Measurements from ENCODE around the gene CCR1. TPM values are rescaled to one million over a fixed set of nuclear protein-coding genes. Genes with fewer than 3 reads are reported as not detected.

The CCR1 gene
- total and polyA plus RNA-seq, 4 donors: 1.4 to 10.7 (median 5.2) TPM

DNA sequence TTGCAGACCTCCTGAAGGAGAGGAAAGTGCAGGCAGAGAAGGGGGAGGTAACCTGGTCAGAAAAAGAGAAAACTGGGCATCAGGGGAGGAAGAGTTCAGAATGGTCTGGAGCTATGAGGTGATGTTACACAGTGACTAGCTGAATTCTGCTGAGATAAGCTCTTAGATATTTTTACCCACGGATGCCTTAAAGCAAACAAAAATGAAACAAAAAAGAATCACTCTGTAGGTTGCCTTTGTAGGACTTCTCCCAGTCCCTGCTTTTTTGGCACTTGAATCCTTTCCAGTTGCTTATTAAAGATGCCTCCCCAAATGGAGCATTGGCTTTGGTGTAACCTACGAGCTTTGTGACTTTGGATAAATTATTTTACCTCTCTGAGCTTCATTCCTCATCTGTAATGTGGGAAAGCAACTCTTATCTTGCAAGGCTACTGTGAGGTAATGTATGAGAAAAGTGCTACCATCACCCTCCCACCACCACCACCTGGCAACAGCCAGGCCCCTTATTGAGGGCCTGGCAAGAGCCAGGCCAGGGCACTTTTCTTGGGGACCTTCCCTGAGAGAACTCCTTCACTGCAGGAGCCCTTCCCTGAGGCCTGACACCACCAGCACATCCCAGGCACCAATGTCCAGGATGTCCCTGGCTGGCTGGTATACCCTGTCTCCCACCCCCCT lies 2.7 kb downstream of the CCR1 start (continued):
- TF ChIP-seq, protein P1, sequence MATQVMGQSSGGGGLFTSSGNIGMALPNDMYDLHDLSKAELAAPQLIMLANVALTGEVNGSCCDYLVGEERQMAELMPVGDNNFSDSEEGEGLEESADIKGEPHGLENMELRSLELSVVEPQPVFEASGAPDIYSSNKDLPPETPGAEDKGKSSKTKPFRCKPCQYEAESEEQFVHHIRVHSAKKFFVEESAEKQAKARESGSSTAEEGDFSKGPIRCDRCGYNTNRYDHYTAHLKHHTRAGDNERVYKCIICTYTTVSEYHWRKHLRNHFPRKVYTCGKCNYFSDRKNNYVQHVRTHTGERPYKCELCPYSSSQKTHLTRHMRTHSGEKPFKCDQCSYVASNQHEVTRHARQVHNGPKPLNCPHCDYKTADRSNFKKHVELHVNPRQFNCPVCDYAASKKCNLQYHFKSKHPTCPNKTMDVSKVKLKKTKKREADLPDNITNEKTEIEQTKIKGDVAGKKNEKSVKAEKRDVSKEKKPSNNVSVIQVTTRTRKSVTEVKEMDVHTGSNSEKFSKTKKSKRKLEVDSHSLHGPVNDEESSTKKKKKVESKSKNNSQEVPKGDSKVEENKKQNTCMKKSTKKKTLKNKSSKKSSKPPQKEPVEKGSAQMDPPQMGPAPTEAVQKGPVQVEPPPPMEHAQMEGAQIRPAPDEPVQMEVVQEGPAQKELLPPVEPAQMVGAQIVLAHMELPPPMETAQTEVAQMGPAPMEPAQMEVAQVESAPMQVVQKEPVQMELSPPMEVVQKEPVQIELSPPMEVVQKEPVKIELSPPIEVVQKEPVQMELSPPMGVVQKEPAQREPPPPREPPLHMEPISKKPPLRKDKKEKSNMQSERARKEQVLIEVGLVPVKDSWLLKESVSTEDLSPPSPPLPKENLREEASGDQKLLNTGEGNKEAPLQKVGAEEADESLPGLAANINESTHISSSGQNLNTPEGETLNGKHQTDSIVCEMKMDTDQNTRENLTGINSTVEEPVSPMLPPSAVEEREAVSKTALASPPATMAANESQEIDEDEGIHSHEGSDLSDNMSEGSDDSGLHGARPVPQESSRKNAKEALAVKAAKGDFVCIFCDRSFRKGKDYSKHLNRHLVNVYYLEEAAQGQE (IDR thresholded peaks at IDR 0.05): no peak
- TF ChIP-seq HNF4A (conservative IDR thresholded peaks at IDR 0.05): no peak

DNA sequence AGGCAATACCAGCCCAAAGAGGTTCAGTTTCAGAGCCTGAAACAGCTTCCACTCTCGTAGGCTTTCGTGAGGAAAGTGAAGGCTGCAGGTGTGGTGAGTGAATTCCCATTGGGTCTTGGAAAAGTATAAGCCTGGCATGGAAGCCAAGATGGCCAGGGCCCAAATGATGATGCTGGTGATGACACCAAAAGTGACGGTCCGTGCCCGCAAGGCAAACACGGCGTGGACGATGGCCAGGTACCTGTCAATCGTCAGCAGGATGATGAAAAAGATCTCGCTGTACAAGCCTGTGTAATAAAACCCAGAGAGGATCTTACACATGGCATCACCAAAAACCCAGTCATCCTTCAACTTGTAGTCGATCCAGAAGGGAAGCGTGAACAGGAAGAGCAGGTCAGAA lies 4.4 kb downstream of the CCR1 start:
- 94% methylated on average over 12 of the region's 12 CpGs for WGBS
- Histone ChIP-seq H3K4me1 (ENCODE audit: control insufficient read depth in 4 of 4, insufficient read depth in 4 of 4, low read length in 3 of 4) (no peaks in the 10 kb centered on the region), H3K9ac (ENCODE audit: low read depth in 1 of 2, low read length in 2 of 2) (no peak overlapping the region), H3K9me3 (ENCODE audit: control insufficient read depth in 4 of 4, low read length in 3 of 4) (no peaks in the 10 kb centered on the region), H3K27ac (ENCODE audit: low read depth in 1 of 2, low read length in 2 of 2) (no peak overlapping the region), H3K27me3 (ENCODE audit: control insufficient read depth in 4 of 4, insufficient read depth in 4 of 4, low read length in 3 of 4) (no peaks in the 10 kb centered on the region), H3K36me3 (ENCODE audit: control insufficient read depth in 4 of 4, insufficient read depth in 3 of 4, low read depth in 1 of 4, low read length in 3 of 4) (peaks cover 0 to 1% (median 0%) of the 10 kb centered on the region in 4 donors), H3K4me3 (ENCODE audit: low read depth in 1 of 3, low read length in 3 of 3) (no peak overlapping the region)
- no peak for TF ChIP-seq HNF4A (conservative IDR thresholded peaks at IDR 0.05)
- no peak for TF ChIP-seq RAD21 (IDR thresholded peaks at IDR 0.05)
- TF ChIP-seq EGR1 (IDR thresholded peaks at IDR 0.05; ENCODE audit: low read depth in 2 of 2): no peak
- TF ChIP-seq, protein P2, sequence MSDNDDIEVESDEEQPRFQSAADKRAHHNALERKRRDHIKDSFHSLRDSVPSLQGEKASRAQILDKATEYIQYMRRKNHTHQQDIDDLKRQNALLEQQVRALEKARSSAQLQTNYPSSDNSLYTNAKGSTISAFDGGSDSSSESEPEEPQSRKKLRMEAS (IDR thresholded peaks at IDR 0.05): no peak
- no peak for TF ChIP-seq HNF4G (IDR thresholded peaks at IDR 0.05)
- TF ChIP-seq, protein P1 (IDR thresholded peaks at IDR 0.05): no peak
- no peak for TF ChIP-seq FOXA2 (IDR thresholded peaks at IDR 0.05)
- no peak for TF ChIP-seq FOXA1 (IDR thresholded peaks at IDR 0.05)
- TF ChIP-seq GABPA (IDR thresholded peaks at IDR 0.05 in 1 of 2, conservative IDR thresholded peaks at IDR 0.05 in 1 of 2): no peak
- no peak for TF ChIP-seq RXRA (IDR thresholded peaks at IDR 0.05)
- TF ChIP-seq, protein P3, sequence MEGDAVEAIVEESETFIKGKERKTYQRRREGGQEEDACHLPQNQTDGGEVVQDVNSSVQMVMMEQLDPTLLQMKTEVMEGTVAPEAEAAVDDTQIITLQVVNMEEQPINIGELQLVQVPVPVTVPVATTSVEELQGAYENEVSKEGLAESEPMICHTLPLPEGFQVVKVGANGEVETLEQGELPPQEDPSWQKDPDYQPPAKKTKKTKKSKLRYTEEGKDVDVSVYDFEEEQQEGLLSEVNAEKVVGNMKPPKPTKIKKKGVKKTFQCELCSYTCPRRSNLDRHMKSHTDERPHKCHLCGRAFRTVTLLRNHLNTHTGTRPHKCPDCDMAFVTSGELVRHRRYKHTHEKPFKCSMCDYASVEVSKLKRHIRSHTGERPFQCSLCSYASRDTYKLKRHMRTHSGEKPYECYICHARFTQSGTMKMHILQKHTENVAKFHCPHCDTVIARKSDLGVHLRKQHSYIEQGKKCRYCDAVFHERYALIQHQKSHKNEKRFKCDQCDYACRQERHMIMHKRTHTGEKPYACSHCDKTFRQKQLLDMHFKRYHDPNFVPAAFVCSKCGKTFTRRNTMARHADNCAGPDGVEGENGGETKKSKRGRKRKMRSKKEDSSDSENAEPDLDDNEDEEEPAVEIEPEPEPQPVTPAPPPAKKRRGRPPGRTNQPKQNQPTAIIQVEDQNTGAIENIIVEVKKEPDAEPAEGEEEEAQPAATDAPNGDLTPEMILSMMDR (IDR thresholded peaks at IDR 0.05; ENCODE audit: low read depth, low read length, missing input control): no peak
- TF ChIP-seq TAF1 (conservative IDR thresholded peaks at IDR 0.05): no peak
- no peak for TF ChIP-seq SP1 (IDR thresholded peaks at IDR 0.05)
- TF ChIP-seq JUND (IDR thresholded peaks at IDR 0.05): no peak
- TF ChIP-seq NR2F2 (IDR thresholded peaks at IDR 0.05): no peak
- no peak for TF ChIP-seq YY1 (IDR thresholded peaks at IDR 0.05)
- TF ChIP-seq, protein P4, sequence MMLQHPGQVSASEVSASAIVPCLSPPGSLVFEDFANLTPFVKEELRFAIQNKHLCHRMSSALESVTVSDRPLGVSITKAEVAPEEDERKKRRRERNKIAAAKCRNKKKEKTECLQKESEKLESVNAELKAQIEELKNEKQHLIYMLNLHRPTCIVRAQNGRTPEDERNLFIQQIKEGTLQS (IDR thresholded peaks at IDR 0.05): no peak
- TF ChIP-seq, protein P5, sequence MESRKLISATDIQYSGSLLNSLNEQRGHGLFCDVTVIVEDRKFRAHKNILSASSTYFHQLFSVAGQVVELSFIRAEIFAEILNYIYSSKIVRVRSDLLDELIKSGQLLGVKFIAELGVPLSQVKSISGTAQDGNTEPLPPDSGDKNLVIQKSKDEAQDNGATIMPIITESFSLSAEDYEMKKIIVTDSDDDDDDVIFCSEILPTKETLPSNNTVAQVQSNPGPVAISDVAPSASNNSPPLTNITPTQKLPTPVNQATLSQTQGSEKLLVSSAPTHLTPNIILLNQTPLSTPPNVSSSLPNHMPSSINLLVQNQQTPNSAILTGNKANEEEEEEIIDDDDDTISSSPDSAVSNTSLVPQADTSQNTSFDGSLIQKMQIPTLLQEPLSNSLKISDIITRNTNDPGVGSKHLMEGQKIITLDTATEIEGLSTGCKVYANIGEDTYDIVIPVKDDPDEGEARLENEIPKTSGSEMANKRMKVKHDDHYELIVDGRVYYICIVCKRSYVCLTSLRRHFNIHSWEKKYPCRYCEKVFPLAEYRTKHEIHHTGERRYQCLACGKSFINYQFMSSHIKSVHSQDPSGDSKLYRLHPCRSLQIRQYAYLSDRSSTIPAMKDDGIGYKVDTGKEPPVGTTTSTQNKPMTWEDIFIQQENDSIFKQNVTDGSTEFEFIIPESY (IDR thresholded peaks at IDR 0.05): no peak
- no peak for DNase-seq (ENCODE audit: low spot score)
